RPMI8226 (cell line): ENCODE data around the gene S100A6.
A peak's percentile ranks its signal among the peaks of the same experiment; 100 is the strongest.
"Not testable (repeated sequence)": the region's sequence is repeated elsewhere in the genome, so short reads cannot be mapped to it uniquely, and the experiment has no call there.

Experiments used
- DNase-seq: peaks from one replicate; pipeline ENCODE4 v3.0.0-alpha.2; 2015

The S100A6 gene

DNA sequence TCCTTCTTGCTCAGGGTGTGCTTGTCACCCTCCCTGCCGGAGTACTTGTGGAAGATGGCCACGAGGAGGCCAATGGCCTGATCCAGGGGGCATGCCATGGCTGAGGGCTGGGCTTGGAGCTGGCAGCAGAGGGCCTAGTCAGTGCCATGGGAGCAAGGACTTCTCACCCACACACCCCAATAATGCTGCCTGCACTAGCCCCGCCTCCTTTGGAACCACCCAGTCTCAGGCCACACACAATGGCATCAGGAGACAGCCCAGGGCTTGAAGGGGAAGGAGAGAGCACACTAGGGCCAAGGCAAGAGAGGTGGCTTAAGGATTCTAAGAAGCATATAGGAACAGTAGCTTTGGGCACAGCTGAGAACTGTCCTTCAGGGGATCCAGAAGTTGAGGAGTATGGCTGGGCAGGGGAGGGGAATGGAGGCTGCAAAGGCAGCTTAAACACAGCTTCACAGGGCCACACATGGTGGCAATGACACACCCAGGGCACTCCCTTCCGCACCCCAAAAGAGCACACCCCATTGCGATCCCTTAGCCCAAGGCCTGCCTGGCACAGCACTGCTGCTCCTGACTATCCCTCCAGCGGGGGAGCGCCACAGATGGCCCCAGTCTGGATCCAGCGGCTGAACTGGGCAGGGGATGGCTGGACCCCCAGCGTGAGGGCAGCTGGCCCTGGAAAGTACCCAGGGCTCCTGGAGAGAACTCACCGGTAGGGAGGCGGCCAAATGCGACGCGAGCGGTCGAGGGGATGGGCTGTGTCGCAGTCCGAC lies at the start of gene S100A6:
TSS of gene S100A6 (minus strand) at position 750 of the 770 bp plus-strand sequence. CDS start at position 98, 652 bp downstream.
- peak; percentile 73 for DNase-seq

DNA sequence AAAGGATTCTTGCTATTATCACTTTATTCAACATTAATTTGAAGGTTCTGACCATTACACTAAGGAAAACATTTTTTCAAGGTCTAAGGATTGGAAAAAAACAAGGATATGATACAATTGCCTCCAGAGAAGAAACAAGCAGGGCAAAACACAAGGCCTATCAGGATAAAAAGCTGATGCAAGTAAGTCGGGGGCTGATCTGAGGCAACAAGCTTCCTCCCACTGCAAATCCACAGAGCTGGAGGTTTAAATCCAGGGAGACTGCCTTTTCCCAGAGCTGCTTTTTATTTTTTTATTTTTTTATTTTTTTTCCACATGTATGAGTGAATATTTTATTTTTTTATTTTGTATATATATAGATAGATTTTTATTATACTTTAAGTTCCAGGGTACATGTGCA lies 49.2 kb upstream of the S100A6 start:
- no peak for DNase-seq

DNA sequence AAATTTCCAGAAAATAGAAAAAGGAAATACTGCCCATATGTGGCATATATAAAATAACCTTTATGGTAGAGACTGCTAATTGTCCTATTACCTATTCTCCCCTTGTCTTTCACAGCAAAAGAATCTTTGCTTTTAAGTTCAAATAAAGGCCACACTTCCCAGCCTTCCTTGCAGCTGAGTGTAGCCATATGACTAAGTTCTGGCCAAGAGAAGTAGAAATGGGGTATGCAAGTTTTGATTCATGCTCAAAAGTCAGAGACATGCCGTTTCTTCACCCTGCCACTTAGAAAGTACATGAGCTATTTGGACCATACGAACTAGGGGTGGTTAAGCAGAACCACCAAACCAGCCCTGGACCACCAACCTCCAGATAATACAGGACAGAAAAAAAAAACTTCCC lies 48.2 kb upstream of the S100A6 start:
- DNase-seq = no peak

DNA sequence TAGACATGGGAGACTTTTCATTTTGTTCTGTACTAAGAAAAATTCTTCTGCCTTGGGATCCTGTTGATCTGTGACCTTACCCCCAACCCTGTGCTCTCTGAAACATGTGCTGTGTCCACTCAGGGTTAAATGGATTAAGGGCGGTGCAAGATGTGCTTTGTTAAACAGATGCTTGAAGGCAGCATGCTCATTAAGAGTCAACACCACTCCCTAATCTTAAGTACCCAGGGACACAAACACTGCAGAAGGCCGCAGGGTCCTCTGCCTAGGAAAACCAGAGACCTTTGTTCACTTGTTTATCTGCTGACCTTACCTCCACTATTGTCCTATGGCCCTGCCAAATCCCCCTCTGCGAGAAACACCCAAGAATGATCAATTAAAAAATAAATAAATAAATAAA lies 47.7 kb upstream of the S100A6 start:
- not testable (repeated sequence) for DNase-seq

DNA sequence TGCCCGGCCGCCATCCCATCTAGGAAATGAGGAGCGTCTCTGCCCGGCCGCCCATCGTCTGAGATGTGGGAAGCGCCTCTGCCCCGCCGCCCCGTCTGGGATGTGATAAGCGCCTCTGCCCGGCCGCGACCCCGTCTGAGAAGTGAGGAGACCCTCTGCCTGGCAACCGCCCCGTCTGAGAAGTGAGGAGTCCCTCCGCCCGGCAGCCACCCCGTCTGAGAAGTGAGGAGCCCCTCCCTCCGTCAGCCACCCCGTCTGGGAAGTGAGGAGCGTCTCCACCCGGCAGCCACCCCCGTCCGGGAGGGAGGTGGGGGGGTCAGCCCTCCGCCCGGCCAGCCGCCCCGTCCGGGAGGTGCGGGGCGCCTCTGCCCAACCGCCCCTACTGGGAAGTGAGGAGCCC lies 47.0 kb upstream of the S100A6 start:
- DNase-seq = not testable (repeated sequence)

DNA sequence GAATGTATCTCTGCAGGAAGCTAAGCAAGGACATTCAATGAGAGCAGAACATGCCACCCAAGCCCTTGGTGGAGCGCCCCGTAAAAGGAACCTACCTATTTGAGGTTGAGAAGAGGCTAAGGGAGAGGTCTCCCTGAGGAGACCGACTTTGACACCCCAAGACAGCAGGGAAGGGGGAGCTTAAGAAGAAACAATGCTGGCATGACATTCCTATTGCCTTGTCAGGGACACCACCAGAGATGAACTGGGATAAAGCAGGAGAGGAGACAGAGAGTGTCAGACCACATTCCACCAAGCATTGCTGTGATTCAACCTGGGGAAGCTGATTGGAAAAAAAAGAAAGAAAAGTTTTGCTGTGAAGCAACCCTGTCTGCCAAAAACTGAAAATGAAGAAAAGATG lies 43.1 kb upstream of the S100A6 start:
- no peak for DNase-seq

DNA sequence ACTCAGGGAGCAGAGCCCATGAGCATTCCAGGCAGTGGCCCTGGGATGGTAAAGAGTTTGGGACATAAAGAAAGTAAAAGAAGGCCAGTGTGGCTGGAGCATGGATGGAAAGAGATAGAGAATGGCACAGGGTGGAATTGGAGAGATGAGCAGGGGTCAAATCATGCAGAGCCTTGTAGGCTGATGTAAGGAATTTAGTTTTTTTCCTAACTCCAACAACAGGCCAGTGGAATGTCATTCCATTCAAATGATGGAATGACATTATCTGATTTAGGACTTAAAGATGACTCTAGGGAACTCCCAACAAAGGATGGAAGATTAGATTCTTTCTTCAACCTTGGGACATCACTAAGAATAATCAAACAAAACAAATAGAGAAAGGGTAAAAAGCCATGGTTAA lies 42.7 kb upstream of the S100A6 start:
- DNase-seq = no peak

DNA sequence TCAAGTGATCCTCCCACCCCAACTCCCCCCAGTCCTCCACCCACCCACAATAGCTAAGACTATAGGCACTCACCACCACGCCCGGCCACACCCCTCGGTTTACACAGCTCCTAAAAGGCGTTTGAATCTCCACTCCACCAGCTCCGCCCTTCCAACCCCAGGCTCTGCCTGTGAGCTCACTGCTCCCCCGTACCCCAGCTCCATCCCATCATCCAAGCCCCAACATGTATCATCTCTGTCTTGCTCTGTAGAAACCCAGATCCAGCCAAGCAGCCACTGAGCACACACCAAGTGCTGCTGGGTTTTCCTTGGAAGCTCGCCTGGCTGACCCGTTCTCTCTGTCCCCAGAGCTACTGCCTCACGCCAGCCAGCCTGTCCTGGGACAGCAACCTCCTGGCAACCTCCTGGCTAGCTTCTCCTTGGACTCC lies 41.8 kb upstream of the S100A6 start:
- DNase-seq = no peak

DNA sequence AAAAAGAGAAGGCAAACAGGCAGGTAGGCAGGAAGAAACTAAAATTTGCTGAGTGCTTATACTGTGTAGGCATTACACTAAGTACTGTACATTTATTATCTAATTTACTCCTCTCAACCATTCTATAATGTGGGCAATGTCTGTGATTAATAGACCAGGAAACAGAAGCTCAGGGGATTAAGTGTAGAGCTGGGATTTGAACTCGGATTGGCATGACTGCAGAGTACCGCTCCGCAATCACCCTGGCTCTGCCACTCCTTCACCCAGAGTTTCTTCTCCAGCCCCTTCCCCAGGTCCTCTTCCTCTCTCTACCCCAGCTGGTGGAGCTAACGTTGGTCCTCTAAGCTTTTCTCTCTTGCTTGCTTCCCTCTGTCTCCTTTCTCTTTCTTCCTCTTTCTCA lies 41.3 kb upstream of the S100A6 start:
- DNase-seq = no peak

DNA sequence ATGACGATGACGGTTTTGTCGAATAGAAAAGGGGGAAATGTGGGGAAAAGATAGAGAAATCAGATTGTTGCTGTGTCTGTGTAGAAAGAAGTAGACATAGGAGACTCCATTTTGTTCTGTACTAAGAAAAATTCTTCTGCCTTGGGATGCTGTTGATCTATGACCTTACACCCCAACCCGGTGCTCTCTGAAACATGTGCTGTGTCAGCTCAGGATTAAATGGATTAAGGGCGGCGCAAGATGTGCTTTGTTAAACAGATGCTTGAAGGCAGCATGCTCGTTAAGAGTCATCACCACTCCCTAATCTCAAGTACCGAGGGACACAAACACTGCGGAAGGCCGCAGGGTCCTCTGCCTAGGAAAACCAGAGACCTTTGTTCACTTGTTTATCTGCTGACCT lies 39.7 kb upstream of the S100A6 start:
- not testable (repeated sequence) for DNase-seq

DNA sequence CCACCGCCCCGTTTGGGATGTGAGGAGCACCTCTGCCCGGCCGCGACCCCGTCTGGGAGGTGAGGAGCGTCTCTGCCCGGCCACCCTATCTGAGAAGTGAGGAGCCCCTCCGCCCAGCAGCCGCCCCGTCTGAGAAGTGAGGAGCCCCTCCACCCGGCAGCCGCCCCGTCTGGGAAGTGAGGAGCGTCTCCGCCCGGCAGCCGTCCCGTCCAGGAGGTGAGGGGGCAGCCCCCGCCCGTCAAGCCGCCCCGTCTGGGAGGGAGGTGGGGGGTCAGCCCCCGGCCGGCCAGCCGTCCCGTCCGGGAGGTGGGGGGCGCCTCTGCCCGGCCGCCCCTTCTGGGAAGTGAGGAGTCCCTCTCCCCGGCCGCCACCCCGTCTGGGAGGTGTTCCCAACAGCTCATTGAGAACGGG lies 39.3 kb upstream of the S100A6 start:
- DNase-seq = not testable (repeated sequence)

DNA sequence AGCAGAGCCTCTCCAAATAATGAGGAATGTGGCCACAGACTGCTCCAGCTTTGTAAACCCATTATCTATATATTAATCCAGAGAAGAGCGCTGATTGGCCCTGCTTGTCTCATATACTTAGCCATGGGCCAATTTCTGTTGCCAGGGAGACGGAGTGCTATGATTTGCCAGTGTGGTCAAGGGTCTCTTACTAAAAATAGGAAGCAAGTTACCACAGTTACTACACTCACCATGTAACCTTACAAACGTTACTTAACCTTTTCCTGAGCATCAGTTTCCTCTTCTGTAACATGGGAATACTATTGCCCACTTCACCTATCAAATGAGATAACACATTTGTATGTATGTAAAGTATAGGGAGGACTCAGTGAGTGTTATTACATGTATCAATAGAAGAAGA lies 37.6 kb upstream of the S100A6 start:
- DNase-seq = no peak

DNA sequence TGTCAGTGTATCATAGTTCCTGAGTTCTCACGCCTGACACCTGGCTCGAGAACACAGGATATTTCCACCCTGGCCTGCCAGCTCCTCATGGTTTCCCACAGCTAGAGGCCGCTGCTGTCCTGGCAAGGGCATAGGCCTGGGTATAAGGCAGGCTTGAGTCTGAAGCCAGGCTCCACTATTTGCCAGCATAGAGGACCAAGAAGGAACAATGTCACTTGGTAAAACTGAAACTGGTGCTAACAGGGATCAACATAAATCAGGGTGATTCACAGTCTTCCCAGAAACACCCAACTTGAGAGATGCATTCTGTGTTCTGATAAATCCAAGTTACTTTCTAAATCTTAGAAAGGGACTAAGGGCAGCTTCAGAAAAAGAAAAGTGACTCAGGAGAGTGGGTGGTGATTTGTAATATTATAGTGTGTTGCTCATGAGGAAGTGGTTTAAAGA lies 36.8 kb upstream of the S100A6 start:
- DNase-seq = peak; percentile 90

DNA sequence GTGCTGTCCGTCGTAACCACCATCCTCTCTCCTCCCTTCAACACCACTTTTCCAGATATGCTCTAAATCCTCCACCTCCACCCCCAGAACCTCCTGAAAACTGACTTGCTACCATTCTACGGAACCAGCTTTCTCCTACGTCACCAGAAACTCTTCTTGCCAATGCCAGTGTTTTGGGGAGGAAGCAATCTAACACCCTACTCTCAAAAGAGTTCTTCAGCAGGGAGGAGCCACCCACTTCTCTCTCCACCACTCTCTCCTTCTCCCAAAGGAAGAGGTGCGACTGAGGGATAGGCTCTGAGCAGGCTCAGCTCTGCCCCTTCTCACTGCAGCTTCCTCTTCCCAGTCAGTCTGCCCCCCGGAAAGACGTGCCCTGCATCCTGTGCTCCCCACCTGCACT lies 35.9 kb upstream of the S100A6 start:
- DNase-seq = no peak

DNA sequence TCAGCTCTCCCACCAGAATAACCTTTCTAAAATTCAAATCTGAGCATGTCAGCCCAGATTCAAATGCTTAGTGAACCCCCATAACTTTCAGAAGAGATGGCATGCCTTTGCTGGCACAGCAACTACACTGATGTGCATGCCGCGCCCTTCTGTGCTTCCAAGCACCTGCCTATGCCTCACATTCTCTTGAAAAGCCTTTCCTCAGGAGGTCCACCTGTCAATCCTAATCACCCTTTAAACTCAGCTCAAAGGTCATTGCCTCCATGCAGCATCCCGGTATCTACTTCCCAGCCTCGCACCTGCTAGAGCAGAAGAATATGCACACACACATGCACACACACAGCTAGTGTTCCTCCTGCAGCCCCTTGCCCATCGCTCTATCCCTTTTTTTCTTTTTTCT lies 35.1 kb upstream of the S100A6 start:
- DNase-seq = no peak

DNA sequence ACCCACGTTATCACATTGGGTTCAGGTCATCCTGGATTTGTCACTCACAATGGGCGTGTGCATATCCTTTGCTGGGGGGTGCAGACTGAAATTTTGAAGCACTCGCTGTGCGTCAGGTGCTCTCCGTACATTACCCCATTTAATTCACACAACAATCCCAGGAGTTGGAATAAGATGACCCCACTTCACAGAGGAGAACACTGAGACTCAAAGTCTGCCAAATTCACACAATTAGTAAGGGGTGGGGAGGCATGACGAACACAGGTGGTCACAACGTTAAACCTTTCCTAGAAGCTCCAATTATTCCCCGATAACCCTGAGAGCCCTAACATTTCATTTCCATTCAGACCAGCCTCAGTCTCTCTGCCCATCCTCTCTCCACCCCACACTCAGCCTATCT lies 33.7 kb upstream of the S100A6 start:
- no peak for DNase-seq

DNA sequence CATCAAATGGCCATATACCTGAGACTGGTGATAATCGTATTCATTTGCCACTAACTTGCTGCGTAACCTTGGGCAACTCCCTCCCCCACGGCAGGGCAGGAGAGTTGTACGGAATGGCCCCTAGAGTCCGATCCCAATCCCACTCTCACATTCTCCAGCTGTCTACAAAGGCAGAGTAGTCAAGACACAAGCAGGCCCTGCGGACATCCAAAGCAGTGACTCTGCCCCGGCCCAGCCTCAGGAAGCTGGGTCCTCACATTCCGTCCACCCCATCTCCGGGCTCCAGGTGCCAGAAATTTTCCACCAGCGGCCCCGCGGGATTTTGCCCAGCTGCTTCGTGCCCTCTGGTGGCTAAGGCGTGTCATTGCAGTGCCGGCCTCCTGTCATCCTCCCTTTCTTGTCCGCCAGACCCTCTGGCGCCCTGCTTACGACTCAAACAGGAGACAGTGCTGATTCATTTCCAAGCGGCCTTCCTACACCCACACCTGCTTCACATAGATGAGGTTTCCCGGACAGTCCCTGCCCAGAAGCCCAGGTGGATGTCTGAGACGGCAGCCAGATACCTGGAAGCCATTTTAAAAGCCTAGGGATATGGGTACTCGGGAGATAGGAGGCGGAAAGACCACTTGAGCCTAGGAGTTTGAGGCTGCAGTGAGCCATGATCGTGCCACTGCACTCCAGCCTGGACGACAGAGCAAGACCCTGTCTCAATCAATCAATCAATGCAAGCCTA lies 32.7 kb upstream of the S100A6 start:
- peak; percentile 91 for DNase-seq

DNA sequence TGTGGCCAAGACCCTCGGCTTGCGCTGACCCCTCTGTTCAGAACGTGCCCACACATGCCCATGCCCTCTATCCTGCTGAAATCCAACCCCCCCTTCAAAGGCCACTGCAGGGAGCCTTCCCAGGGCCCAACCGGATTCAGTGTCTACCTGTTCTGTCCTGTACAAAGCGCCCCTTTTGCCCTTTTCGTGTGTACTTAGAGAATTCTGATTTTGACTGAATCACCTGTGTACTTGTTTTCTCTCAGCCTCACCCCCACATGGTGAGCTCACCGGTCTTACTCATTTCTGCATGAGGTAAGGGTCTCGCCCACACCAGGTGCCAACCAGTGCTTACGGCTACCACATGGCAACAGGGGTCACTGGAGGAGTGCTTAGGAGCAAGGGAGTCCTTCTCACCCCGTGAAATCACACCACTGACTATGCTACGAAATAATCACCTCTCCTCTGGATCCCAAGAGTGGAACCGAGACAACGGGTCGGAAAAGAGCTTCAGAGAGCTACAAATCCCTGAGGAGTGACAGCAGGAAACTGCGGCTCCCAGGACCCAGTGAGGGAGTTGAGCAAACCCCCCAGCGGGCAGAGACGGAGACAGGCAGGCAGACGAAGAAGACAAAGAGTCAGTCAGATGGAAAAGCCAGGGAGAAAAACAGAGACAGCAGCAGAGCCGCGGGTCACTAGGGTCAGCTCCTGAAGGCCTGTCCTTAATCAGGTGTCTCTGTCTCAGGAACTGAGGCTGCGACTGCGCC lies 32.0 kb upstream of the S100A6 start:
- DNase-seq = no peak

DNA sequence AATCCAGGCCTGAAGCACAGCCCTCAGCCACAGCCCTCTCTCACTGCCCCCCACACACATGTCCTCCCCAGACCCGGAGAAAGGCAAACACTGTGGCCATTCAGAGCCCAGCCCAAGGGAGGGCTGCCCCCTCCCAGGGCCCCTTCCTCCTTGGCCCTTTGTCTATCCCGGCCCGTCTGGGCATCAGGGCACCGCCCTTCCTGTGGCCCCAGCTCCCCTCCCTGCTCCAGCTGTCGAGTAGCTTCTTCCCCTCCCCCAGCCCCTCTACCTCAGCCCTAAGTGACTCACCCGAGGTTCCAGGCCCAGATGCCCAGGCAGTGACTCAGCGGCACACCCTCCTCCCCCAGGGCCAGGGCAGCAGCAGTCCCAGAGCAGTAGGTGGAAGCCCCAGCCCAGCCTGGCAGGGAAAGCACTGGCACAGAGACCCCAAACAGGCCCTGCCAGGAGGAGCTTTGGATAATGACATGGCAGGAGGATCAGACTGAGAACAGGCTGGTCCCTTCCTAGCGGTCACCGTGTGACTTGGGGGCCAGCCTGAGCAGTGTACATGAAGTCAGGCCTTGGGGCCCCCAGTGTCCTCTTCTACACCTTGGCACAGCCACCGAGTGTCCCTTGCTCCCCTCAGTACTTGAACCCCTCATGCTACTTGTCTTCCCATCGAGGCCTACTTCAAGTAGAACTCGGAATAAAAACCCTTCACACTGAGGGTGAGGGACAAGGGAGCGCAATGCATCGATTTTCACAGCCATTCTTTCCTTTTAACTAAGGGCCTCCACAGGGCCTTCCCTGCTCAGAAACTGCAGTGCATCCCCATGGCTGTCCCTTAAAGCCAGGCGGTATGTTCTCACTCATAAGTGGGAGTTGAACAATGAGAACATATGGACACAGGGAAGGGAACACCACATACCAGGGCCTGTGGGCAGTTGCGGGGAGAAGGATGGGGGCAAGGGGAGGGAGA lies 30.9 kb upstream of the S100A6 start:
- peak; percentile 98 for DNase-seq

DNA sequence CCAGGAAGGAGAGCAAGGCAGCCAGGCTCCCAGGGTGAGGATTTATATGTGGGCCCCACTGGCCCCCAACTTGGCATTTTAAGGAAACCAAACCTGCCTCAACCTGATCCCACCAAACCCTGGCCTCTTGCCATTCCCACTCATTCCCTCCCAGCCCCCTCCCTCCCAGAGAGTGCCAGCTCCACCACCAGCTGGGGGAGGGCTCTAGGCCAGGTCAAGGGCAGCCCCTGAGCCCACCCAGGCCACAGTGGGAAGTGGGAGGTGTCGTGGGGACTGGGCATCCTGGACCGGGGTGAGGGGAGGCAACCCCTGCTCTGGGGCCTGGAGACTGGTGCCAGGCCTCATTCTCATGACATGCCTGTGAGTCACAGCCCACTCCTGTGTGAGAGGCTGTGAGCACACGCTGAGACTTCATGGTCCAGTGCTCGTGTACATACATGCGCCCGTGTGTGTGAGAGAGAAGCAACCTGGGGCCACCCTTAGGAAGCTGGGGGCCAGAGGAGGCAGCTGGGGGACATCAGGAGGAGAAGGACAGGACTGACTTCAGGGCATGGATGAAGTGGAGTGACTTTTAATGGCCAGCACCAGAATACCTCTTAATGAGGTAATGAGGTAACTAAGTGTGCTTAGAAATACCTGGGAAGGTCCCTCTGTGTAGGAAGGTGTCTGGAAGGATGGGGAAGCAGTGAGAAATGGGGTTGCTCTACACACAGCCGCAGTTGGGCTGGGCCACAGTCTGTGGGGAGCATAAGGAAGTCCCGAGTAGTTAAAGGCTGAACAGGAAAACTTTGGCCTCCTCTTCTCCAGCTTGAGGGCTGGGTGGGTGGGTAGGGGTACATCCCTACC lies 30.0 kb upstream of the S100A6 start, which contains the start of gene S100A2:
TSS of gene S100A2 (minus strand) at position 316 of the 846 bp plus-strand sequence. CDS start 1,967 bp downstream, outside the sequence.
- no peak for DNase-seq

DNA sequence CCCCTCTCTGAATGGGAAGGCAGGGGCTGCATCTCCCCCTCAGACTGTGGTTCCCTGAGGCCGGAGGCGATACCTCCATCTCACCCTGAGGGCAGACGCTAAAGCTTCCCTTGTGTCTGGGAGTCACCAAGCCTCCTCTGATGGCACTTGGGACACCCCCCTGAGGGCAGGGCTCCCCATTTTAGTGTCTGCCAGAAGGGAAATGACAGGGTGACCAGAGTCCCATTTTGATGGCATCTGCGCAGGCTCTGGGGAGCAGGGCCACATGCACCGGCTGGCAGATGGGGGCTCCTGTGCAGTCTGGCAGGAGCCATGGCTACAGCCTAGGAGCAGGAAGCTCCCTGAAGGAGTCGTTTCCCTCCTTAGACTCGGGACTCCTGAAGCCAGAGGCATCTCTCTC lies 28.2 kb upstream of the S100A6 start:
- DNase-seq = no peak
